ENCODE measurements around the gene PILRA.

GRCh38 chr7:100437150-100438100 is 64.1 kb downstream of the PILRA start:
- TF ChIP-seq CTCF (IDR thresholded peaks at IDR 0.05) = no peak
- TF ChIP-seq POLR2A (IDR thresholded peaks at IDR 0.05) = no peak
